IPS-18c (cell line): ENCODE measurements around the gene HDAC9.

Source experiments
- H3K4me3 ChIP-seq: 2 replicates; pipeline ENCODE4 v1.7.0; 2013; ENCODE audit warnings: low read depth, mild to moderate bottlenecking, low read length, moderate library complexity; ENCODE audit not compliant: insufficient read depth
- H3K9me3 ChIP-seq: one replicate; pipeline ENCODE4 v1.6.1; 2013; ENCODE audit warnings: mild to moderate bottlenecking, low read length, moderate library complexity; ENCODE audit not compliant: control insufficient read depth, insufficient read depth

The HDAC9 gene

DNA sequence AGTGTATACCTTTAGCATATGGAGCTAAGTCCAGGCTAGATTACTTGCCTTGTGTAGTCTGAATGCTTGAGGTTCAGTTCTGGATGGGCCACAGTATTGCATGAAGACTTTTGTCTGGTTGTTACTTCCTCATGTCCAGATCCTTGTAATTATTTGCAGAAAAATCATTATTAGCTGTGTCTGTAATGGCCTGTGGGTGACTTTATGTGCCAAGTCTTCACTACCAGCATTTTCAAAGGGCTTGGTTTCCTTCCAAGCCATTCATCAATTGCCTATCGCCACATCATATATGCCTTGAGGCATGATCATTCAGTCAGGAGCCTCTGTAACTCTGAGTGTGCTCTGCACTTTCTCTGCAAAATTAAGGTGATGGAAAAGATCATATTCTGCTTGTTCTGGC lies 13.8 kb upstream of the HDAC9 start:
- H3K4me3 ChIP-seq, result no peak overlapping the region

GRCh38 chr7:18488049-18488448 lies 7.5 kb upstream of the HDAC9 start:
- Histone ChIP-seq H3K4me3 (no peak overlapping the region), H3K9me3 (no peaks in the 10 kb centered on the region)

More for the DNA sequence above, 13.8 kb upstream of the HDAC9 start:
- no peaks in the 10 kb centered on the region for H3K9me3 ChIP-seq

DNA sequence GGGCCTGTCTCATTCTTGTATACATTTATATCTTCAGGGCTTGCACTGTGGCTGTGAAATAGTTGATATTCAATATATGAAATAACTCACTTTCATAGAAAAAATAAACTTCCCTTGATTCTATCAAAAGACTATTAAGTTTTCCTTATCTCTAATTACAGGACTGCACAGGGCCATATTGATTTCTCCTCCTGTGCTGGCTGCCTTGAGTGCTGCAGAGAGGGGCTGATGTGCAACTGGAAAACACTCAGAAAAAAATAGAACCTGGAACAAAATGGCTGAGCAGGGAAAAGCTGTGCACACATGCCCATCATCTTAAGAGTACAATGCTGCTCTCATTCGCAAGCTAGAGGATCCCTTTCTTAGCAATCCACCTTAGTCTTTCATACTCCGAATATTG lies 5.9 kb upstream of the HDAC9 start:
- Histone ChIP-seq H3K4me3 (no peak overlapping the region), H3K9me3 (no peaks in the 10 kb centered on the region)

DNA sequence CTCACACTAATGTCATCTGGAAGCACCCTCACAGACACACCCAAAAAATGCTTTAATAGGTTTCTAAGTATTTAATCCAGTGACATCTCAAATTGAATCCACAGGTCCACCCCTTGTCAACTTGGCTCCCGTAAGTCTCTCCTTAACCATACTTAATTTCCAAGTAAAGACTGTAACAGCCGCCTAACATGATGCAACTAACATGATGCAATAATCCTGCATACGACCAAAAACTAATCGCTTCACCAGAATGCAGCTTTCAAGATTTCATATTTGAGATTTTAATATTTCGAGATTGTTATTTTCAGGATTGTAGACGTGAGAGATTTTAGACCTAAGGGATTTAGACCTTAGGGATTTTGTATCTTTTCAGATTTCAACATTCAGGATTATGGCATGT lies 3.7 kb upstream of the HDAC9 start:
- Histone ChIP-seq H3K4me3 (no peak overlapping the region), H3K9me3 (no peaks in the 10 kb centered on the region)

- Histone ChIP-seq H3K4me3 (no peak overlapping the region), H3K9me3 (no peaks in the 10 kb centered on the region)
Measured at GRCh38 chr7:18494406-18494805, 1.1 kb upstream of the HDAC9 start.

DNA sequence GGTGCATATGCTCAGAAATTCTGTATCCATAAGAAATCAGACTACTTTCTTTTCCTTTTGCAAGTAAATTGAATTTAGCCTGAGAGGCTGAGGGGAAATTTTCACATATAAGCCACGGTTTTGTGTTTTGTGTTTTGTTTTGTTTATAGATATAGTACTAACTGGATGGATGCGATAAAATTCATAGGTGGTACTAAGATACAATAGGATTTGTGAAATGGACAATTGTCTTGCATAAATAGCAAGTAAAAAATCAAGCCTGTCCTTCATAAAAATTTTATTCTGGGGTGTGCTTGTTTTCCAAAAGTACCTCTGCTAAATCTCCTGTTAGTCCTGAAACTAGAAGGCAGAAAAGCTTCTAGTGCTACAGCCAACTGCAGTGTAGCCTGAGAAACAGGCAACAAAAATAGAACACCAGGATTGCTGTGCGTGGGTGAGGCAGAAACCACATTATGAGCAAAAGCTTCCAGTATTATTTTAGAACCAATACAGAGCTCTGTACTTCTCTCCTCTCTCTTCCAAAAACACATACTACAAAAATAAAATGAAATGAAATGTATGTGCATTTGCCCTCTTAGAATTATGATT lies 634 bp upstream of the HDAC9 start:
- Histone ChIP-seq H3K9me3 (no peaks in the 10 kb centered on the region), H3K4me3 (peak overlapping the region; percentile 45; the same call in 1 of the 2 replicates)

- Histone ChIP-seq H3K4me3 (peak overlapping the region; percentile 45), H3K9me3 (no peaks in the 10 kb centered on the region)
Measured at GRCh38 chr7:18496341-18496700, 772 bp downstream of the HDAC9 start.

GRCh38 chr7:18497082-18497481 lies 1.5 kb downstream of the HDAC9 start:
- peak overlapping the region; percentile 45; the same call in 1 of the 2 replicates for H3K4me3 ChIP-seq

DNA sequence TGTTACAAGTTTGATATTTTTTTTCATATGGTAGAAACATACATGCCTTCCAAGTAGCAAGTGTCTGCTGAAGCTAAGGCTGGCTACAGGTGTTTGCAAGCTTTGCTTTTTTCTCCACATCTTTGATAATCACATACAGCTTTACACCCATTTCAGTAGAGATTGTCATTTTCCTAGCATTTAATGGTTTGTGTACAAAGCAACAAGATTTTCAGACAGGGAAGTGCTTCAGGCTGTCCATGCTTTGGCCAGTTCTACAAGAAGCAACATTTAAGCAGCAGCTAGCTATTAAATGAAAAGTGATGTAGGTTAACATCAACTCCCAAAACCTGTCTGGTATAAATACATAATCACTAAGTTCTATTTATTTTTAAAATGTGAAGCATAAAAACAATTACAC lies 2.3 kb downstream of the HDAC9 start:
- Histone ChIP-seq H3K9me3 (no peaks in the 10 kb centered on the region), H3K4me3 (no peak overlapping the region)

More at GRCh38 chr7:18497082-18497481, 1.5 kb downstream of the HDAC9 start:
- H3K9me3 ChIP-seq, result no peaks in the 10 kb centered on the region

DNA sequence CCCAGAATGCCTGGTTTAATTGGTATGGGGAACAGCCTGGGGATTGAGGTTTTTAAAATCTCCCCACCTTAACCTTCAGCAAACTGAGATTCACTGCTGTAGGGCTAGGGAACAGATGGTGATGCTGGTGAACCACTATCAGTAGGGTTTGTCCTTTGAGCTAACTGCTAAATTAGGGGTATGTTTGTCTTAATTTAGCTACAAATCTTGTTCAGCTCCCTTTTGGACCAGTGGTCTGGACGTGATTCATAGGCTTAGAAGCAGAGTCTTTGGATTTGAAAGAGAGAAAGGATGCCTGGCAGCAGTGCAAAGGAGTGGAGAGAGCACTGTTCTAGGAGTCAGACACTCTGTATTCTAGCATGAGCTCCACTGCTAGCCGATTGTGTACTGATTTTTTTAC lies 2.8 kb downstream of the HDAC9 start:
- Histone ChIP-seq H3K9me3 (no peaks in the 10 kb centered on the region), H3K4me3 (no peak overlapping the region)

DNA sequence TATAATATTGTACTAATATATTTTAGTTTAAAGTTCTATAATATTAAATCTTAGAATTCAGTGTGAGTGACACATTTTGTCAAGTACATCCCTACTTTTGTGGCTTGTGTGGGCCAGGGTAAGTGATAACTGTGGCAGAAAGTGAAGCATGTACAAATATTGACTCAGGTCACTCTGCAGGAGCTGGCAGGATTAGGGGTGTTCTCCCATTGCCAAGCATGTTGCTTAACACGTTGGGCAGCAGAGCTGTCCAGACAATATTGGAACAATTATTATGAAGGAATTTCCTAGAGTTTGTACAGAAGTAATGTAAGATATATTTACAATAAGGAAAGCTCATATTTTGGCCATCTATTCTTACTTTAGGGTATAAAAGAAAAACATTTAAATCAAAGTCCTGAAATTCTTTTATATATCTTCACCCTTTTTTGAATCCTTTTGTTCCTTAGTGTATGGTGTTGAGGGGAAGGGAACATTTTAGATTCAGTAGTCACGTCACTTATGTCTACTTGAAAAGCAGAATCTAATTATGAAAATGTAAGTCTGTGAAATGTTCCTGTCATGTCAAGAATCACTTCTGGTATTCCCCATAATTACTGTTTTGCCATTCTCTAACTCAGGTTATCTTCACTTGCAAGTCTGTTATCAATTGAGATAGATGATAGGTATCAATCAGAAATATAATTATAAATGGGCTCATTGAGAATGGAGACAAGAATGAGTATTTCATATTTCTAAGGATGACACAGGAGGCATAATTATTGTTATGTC lies 4.0 kb downstream of the HDAC9 start:
- H3K4me3 ChIP-seq, result no peak overlapping the region

DNA sequence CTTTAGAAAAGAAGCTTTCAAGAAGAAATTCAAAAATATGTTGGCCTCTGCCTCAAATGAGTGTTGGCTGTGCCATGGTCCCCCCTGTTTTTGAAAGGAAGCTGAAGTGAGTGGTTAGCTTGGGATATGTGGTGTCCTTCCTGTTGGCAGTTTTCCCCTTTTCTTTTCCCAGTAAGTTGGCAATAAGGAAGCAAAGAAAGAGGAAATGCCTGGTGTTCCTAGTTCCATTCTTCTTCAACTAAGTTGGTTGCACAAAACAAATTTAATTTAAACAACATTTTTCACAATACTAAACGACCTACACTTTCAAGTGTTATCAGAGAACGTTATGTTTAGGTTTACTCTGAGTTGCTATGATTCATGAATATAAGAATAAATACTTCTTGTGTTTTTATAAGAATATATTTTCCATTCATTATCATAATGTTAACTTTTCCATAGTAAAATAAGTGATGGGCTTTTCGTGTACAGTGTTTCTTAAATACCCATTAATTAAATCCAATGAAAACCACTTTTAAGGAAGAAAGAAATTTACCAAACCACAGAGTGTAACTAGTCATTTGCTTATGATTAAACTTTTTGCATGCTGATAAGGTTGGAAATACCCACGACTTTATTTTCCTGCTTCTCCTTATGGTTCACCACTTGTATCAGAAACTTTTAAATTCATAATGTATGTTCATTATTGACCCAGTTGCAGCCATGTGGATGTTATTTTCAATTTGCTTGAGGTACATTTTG lies 7.7 kb downstream of the HDAC9 start:
- Histone ChIP-seq H3K4me3 (no peak overlapping the region), H3K9me3 (no peaks in the 10 kb centered on the region)

More for the DNA sequence above, 4.0 kb downstream of the HDAC9 start:
- H3K9me3 ChIP-seq, result no peaks in the 10 kb centered on the region

GRCh38 chr7:18504965-18505364 lies 9.4 kb downstream of the HDAC9 start:
- no peaks in the 10 kb centered on the region for H3K9me3 ChIP-seq
- no peak overlapping the region for H3K4me3 ChIP-seq

GRCh38 chr7:18505870-18506460 lies 10.4 kb downstream of the HDAC9 start:
- H3K4me3 ChIP-seq, result no peak overlapping the region

DNA sequence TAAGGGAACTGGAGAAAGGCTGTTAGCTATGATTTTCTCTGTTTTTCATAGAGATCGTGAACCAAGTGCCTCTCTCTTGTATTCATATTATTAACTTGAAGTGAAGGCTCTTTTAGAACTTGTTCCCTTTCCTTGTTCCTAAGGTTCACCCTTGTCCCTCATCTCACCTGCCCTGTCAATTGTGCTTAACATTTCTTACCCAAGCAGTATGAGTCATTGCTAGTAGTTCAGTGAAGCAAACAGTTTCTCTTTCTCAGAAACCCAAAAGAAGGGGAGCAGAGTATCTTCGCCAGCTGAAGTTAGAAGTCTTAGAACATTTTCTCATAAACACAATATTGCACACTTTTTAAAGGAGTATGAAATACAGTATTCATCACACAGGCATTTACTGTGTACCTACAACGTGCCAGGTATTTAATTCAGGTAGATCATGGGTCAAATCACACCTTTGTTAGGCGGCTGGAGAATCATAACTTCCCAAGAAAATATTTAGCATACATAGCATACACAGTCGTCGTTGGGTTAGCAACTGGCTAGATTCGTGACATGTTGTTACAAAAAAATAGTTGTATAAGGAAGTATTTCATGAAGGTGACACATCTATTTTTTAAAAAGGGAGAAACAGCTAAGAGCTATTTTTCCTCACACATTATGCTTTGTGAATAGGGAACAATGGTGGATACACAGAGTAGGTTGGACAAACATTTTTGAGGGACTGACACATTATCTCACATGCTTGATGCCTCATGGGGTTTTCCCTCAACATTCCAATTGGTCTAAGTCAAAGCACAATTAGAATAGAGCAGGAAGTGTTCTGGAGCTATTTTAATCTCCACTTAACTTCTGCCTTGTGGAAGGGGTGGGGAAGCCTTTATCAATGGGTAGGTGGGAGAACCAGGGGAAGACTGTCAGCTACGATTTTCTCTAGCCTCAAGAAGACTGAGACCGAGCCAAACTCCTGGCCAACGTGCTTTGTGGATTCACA lies 13.2 kb downstream of the HDAC9 start:
- H3K9me3 ChIP-seq, result no peaks in the 10 kb centered on the region
- H3K4me3 ChIP-seq, result no peak overlapping the region

More at GRCh38 chr7:18505870-18506460, 10.4 kb downstream of the HDAC9 start:
- H3K9me3 ChIP-seq, result no peaks in the 10 kb centered on the region

- Histone ChIP-seq H3K9me3 (no peaks in the 10 kb centered on the region), H3K4me3 (no peak overlapping the region)
Measured at GRCh38 chr7:18509481-18509880, 13.9 kb downstream of the HDAC9 start.
